H9 (cell line): ENCODE data around the gene OGDH. TPM values are rescaled to one million over a fixed set of nuclear protein-coding genes. Genes with fewer than 3 reads are reported as not detected.

ENCODE experiments used
- DNase-seq: peaks from one replicate; pipeline ENCODE4 v3.0.0-alpha.2; 2017
- H2AFZ ChIP-seq: one replicate; pipeline ENCODE4 v1.6.1; 2013; ENCODE audit warnings: mild to moderate bottlenecking, low read length, control low read depth, moderate library complexity
- H2AK5ac ChIP-seq: 2 replicates; pipeline ENCODE4 v1.6.1; 2013; ENCODE audit warnings: low read length, control low read depth, mixed read lengths; ENCODE audit not compliant: insufficient read length
- H2BK120ac ChIP-seq: one replicate; pipeline ENCODE4 v1.6.1; 2013; ENCODE audit warnings: low read depth, mild to moderate bottlenecking, low read length, control low read depth, inconsistent platforms; ENCODE audit not compliant: poor library complexity, severe bottlenecking
- H2BK12ac ChIP-seq: 2 replicates; pipeline ENCODE4 v1.6.1; 2013; ENCODE audit warnings: low read length, control low read depth, mixed read lengths, low read depth; ENCODE audit not compliant: insufficient read length
- H2BK15ac ChIP-seq: 2 replicates; pipeline ENCODE4 v1.6.1; 2013; ENCODE audit warnings: low read depth, low read length, control low read depth
- H2BK20ac ChIP-seq: one replicate; pipeline ENCODE4 v1.6.1; 2013; ENCODE audit warnings: low read depth, mild to moderate bottlenecking, low read length, control low read depth, inconsistent platforms; ENCODE audit not compliant: poor library complexity, severe bottlenecking
- H2BK5ac ChIP-seq: 2 replicates; pipeline ENCODE4 v1.6.1; 2013; ENCODE audit warnings: low read length, control low read depth, mixed read lengths; ENCODE audit not compliant: insufficient read length
- H3K14ac ChIP-seq: 2 replicates; pipeline ENCODE4 v1.6.1; 2013; ENCODE audit warnings: low read length, control low read depth; ENCODE audit not compliant: insufficient read depth
- H3K18ac ChIP-seq: 2 replicates; pipeline ENCODE4 v1.6.1; 2013; ENCODE audit warnings: low read depth, mild to moderate bottlenecking, mixed read lengths, low read length, control low read depth; ENCODE audit not compliant: insufficient read length
- H3K23ac ChIP-seq: 2 replicates; pipeline ENCODE4 v1.6.1; 2013; ENCODE audit warnings: low read length, control low read depth, mixed read lengths, low read depth; ENCODE audit not compliant: insufficient read length
- H3K23me2 ChIP-seq: 2 replicates; pipeline ENCODE4 v1.6.1; 2013; ENCODE audit warnings: low read depth, mild to moderate bottlenecking, mixed read lengths, low read length, control low read depth; ENCODE audit not compliant: insufficient read length, poor library complexity, severe bottlenecking
- H3K27ac ChIP-seq: 2 replicates; pipeline ENCODE4 v1.5.1; 2013; ENCODE audit warnings: low read length, control low read depth, mixed read lengths, low read depth; ENCODE audit not compliant: insufficient read length
- H3K27me3 ChIP-seq: 2 replicates; pipeline ENCODE4 v1.6.1; 2013; ENCODE audit warnings: low read length, control low read depth, inconsistent platforms; ENCODE audit not compliant: insufficient read depth
- H3K4ac ChIP-seq: 2 replicates; pipeline ENCODE4 v1.6.1; 2013; ENCODE audit warnings: low read depth, mild to moderate bottlenecking, control low read depth, inconsistent platforms, low read length, moderate library complexity
- H3K4me1 ChIP-seq: 2 replicates; pipeline ENCODE4 v1.6.1; 2013; ENCODE audit warnings: low read length, control low read depth, inconsistent platforms; ENCODE audit not compliant: insufficient read depth
- H3K4me2 ChIP-seq: 2 replicates; pipeline ENCODE4 v1.6.1; 2013; ENCODE audit warnings: low read length, control low read depth, mixed read lengths; ENCODE audit not compliant: insufficient read length, insufficient read depth
- H3K56ac ChIP-seq: 2 replicates; pipeline ENCODE4 v1.6.1; 2013; ENCODE audit warnings: low read depth, mild to moderate bottlenecking, mixed read lengths, low read length, control low read depth; ENCODE audit not compliant: insufficient read length
- H3K79me1 ChIP-seq: 2 replicates; pipeline ENCODE4 v1.6.1; 2013; ENCODE audit warnings: low read depth, mild to moderate bottlenecking, moderate library complexity, low read length, control low read depth, inconsistent platforms; ENCODE audit not compliant: insufficient read depth, poor library complexity, severe bottlenecking
- H3K79me2 ChIP-seq: 2 replicates; pipeline ENCODE4 v1.6.1; 2013; ENCODE audit warnings: low read length, control low read depth, inconsistent platforms; ENCODE audit not compliant: insufficient read depth
- H3K9ac ChIP-seq: 2 replicates; pipeline ENCODE4 v1.6.1; 2013; ENCODE audit warnings: low read length, control low read depth, mixed read lengths; ENCODE audit not compliant: insufficient read length; ENCODE audit errors: extremely low read depth
- H3K9me3 ChIP-seq: one replicate; pipeline ENCODE4 v1.6.1; 2013; ENCODE audit warnings: low read depth, low read length, inconsistent platforms; ENCODE audit not compliant: control insufficient read depth
- H3T11ph ChIP-seq: one replicate; pipeline ENCODE4 v1.6.1; 2013; ENCODE audit warnings: mild to moderate bottlenecking, low read length, control low read depth, inconsistent platforms
- H4K20me1 ChIP-seq: one replicate; pipeline ENCODE4 v1.6.1; 2013; ENCODE audit not compliant: control insufficient read depth, insufficient read length, insufficient read depth
- H4K5ac ChIP-seq: 2 replicates; pipeline ENCODE4 v1.6.1; 2013; ENCODE audit warnings: low read depth, mild to moderate bottlenecking, mixed read lengths, low read length, control low read depth; ENCODE audit not compliant: insufficient read length
- H4K8ac ChIP-seq: replicated peaks from 2 replicates; pipeline ENCODE4 v1.6.1; 2013; ENCODE audit warnings: low read length, control low read depth, mixed read lengths, low read depth; ENCODE audit not compliant: insufficient read length
- H4K91ac ChIP-seq: 2 replicates; pipeline ENCODE4 v1.6.1; 2013; ENCODE audit warnings: low read depth, mild to moderate bottlenecking, moderate library complexity, mixed read lengths, low read length, control low read depth; ENCODE audit not compliant: insufficient read length
- H3K27ac Mint-ChIP-seq, 3 experiments: 2 replicates in 2 of 3; 3 replicates in 1 of 3; pipeline ENCODE4 v1.8.0; 2020 to 2021; ENCODE audit warnings: mixed read lengths in 3 of 3, mild to moderate bottlenecking in 1 of 3, moderate library complexity in 1 of 3
- H3K27me3 Mint-ChIP-seq: 2 replicates; pipeline ENCODE4 v1.8.0; 2021; ENCODE audit warnings: low read depth, mild to moderate bottlenecking, moderate library complexity, mixed read lengths
- H3K36me3 Mint-ChIP-seq, 3 experiments: 2 replicates in 2 of 3; 3 replicates in 1 of 3; pipeline ENCODE4 v1.8.0; 2020 to 2021; ENCODE audit warnings: low read depth in 3 of 3, mixed read lengths in 3 of 3; ENCODE audit not compliant: insufficient read depth in 1 of 3
- H3K4me1 Mint-ChIP-seq, 2 experiments: 2 replicates each; pipeline ENCODE4 v1.8.0; 2020; ENCODE audit warnings: mixed read lengths in 2 of 2
- H3K4me3 Mint-ChIP-seq, 2 experiments: 2 replicates in 1 of 2; 3 replicates in 1 of 2; pipeline ENCODE4 v1.8.0; 2020 to 2021; ENCODE audit warnings: mild to moderate bottlenecking in 2 of 2, mixed read lengths in 2 of 2, moderate library complexity in 1 of 2
- H3K9me3 Mint-ChIP-seq, 2 experiments: 2 replicates in 1 of 2; 3 replicates in 1 of 2; pipeline ENCODE4 v1.8.0; 2020; ENCODE audit warnings: mild to moderate bottlenecking in 2 of 2, mixed read lengths in 2 of 2, moderate library complexity in 1 of 2
- whole genome bisulfite sequencing: extraction: QIAGEN DNeasy Blood & Tissue Kit; methylation state at CpG from one replicate; pipeline ENCODE4 v1.1.7; 2013; ENCODE audit warnings: missing lambda C conversion rate, low lambda C conversion rate, mixed read lengths; ENCODE audit not compliant: insufficient read length; ENCODE audit errors: extremely low coverage; 5-methylcytosine and 5-hydroxymethylcytosine counted together
- total RNA-seq: library from RNA; stranded (reverse); gene quantifications from 2 replicates; pipeline ENCODE4 v1.2.1, GENCODE V29; 2021
- TF ChIP-seq, protein P1 (sequence below): fragments of 200-600 bp; sonication (generic); conservative IDR thresholded peaks from 3 replicates; pipeline ENCODE4 v1.8.0; 2021; ENCODE audit warnings: antibody characterized with exemption, mild to moderate bottlenecking

Gene OGDH
- total RNA-seq, 1 experiment from 2014 or later, result 77.3 TPM

DNA sequence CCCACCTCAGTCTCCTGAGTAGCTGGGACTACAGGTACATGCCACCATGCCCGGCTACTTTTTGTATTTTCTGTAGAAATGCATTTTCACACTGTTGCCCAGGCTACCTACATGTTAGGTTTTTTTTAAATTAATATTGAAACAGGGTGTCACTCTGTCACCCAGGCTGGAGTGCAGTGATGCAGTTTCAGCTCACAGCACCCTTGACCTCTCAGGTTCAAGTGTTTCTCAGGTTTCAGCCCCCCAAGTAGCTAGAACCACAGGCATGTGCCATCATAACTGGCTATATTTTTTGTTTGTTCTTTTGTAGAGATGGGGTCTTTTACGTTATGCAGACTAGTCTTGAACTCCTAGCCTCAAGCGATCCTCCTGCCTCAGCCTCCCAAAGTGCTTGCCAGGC lies 109.8 kb downstream of the OGDH start:
- peaks cover 6% of the 10 kb centered on the region for H3K27me3 Mint-ChIP-seq
- no peak overlapping the region for H2BK15ac ChIP-seq
- peaks cover 11 to 12% of the 10 kb centered on the region in 2 experiments; a peak in 3 of 5 replicates for H3K9me3 Mint-ChIP-seq
- no peak overlapping the region for H3K23ac ChIP-seq
- H2AFZ ChIP-seq, result no peak overlapping the region
- H3K27ac ChIP-seq, result no peak overlapping the region
- H3K9ac ChIP-seq, result no peak overlapping the region
- H3K4me1 Mint-ChIP-seq, result peaks cover 3 to 8% of the 10 kb centered on the region in 2 experiments; a peak in 3 of 4 replicates
- H3K27ac Mint-ChIP-seq, result no peak overlapping the region
- H2BK12ac ChIP-seq, result no peak overlapping the region
- H3K18ac ChIP-seq, result no peak overlapping the region
- no peaks in the 10 kb centered on the region for H3K9me3 ChIP-seq
- no peak overlapping the region for H2BK120ac ChIP-seq
- no peak overlapping the region for H3K56ac ChIP-seq
- H3K4ac ChIP-seq, result no peak overlapping the region
- WGBS, result no CpG with 5 or more reads among the region's 3 CpGs
- H4K5ac ChIP-seq, result no peak overlapping the region
- no peaks in the 10 kb centered on the region for H3K23me2 ChIP-seq
- no peak overlapping the region for H2AK5ac ChIP-seq
- no peaks in the 10 kb centered on the region for H4K20me1 ChIP-seq
- H3K14ac ChIP-seq, result no peak overlapping the region
- no peak overlapping the region for H4K91ac ChIP-seq
- H3T11ph ChIP-seq, result no peak overlapping the region
- H4K8ac ChIP-seq, result no peak overlapping the region
- no peaks in the 10 kb centered on the region for H3K4me1 ChIP-seq
- TF ChIP-seq, protein P1, sequence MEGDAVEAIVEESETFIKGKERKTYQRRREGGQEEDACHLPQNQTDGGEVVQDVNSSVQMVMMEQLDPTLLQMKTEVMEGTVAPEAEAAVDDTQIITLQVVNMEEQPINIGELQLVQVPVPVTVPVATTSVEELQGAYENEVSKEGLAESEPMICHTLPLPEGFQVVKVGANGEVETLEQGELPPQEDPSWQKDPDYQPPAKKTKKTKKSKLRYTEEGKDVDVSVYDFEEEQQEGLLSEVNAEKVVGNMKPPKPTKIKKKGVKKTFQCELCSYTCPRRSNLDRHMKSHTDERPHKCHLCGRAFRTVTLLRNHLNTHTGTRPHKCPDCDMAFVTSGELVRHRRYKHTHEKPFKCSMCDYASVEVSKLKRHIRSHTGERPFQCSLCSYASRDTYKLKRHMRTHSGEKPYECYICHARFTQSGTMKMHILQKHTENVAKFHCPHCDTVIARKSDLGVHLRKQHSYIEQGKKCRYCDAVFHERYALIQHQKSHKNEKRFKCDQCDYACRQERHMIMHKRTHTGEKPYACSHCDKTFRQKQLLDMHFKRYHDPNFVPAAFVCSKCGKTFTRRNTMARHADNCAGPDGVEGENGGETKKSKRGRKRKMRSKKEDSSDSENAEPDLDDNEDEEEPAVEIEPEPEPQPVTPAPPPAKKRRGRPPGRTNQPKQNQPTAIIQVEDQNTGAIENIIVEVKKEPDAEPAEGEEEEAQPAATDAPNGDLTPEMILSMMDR, result no peak
- H2BK5ac ChIP-seq, result no peak overlapping the region
- no peak overlapping the region for H3K4me3 Mint-ChIP-seq
- H3K79me2 ChIP-seq, result no peaks in the 10 kb centered on the region
- H3K36me3 Mint-ChIP-seq, result peaks cover 0 to 2% (median 0%) of the 10 kb centered on the region in 3 experiments; a peak in 2 of 7 replicates
- H3K4me2 ChIP-seq, result no peak overlapping the region
- no peaks in the 10 kb centered on the region for H3K79me1 ChIP-seq
- no peak for DNase-seq
- H2BK20ac ChIP-seq, result no peak overlapping the region
- no peaks in the 10 kb centered on the region for H3K27me3 ChIP-seq
